Urothelium cell line (cell line): ENCODE data around the gene NSUN7.
"Not testable (repeated sequence)": the region's sequence is repeated elsewhere in the genome, so short reads cannot be mapped to it uniquely, and the experiment has no call there.

ENCODE experiments used
- DNase-seq: peaks from one replicate; pipeline ENCODE4 v3.0.0; 2011; ENCODE audit warnings: low spot score, mixed read lengths
- FAIRE-seq: peaks from 2 replicates; lab custom pipeline; 2011; peaks lifted over from hg19 to GRCh38; lab: Jason Lieb, UNC

Gene NSUN7, protein sequence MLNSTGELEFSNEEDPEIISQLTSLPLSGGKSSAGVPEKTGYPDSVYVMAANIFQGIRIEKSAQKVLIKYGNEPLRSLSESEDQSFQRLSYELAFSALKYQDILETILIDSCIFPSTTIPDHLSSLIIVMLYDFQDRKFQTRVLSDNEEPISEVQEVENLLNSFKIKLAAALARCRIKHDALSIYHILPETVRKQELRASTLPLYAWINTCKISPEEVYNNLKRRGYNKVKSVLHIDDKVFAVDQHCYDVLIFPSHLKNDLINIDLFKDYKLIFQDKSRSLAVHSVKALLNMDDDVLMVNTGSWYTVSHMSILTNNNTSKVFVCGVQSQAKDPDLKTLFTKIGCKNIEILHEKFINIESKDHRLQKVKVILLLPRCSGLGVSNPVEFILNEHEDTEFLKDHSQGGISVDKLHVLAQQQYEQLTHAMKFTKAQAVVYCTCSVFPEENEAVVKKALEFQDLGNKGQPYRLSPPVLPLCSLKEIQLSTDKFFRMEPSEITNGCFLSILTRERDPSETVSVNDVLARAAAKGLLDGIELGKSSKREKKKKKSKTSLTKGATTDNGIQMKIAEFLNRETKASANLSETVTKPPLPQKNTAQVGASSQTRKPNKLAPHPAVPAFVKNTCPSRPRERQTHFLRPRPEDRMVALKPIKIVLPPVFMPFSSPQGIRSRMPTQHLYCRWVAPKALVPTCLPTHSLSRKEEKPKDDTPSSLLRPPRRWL

GRCh38 chr4:40749717-40750460 is at the start of gene NSUN7:
NSUN7 (plus strand) TSS chr4:40749955; CDS start chr4:40750694, 739 bp downstream.
- peak; percentile 96 for FAIRE-seq
- DNase-seq: peak; percentile 90

DNA sequence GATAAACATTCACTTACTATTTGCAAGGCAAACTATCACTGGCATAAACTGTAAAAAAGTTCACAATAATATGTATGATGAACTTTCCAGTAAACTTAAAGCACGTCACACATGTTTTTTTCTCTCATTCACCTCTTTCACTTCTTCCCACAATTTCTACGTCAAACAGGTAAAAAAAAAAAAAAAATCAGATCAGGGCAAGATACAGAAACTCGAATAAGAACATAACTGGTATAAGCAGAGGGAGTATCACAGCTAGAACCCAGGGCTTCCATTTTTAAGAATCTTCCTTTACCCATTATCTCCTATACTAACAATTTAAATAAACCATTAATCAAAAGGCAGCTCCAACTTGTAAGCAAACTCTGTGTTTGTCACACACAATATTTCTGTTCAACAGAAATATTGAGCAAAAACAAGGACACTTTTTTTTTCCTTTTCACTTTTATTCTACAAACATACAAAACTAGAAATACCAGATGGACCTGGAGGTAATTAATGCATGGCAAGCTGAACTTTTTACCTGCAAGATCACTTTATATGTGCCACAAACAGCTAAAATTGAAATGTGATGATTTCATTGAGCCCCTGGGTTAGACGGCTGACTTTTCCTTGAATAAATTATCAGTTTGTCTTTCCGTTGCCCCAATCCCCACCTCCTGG is 47.5 kb upstream of the NSUN7 start:
- no peak for FAIRE-seq
- DNase-seq: no peak

DNA sequence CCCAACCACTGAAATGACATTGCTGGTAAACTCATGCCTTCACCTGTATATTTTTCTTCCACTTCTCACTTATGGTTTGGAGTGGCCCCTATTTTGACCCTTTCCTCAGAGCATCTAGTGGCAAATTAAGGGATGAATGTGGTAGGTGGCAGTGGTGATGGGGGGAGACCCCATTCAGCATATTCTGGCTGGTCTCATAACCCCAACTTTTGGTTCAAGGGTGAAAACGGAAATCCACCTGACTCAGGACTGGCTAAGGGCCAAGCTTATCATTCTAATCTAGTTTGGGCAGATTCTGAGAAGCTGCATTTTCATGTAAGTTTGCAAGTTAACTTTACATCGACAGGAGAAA is 47.0 kb upstream of the NSUN7 start:
- FAIRE-seq (peak; percentile 67), DNase-seq (no peak)

DNA sequence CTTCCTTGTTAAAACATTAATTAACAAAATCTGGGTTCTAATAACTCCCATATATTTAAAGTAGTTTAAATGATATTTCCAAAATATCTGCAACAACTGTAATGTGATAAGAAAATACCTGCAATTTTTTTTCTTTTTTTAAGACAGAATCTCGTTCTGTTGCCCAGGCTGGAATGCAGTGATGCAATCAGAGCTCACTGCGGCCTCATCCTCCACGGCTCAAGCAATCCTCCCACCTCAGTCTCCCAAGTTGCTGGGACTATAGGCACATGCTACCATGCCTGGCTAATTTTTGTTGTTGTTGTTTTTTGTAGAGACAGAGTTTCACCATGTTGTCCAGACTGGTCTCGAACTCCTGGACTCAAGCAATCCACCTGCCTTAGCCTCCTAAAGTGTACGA is 45.7 kb upstream of the NSUN7 start:
- no peak for DNase-seq
- peak; percentile 35 for FAIRE-seq

- FAIRE-seq (no peak), DNase-seq (no peak)
Observed at GRCh38 chr4:40710484-40711254, 39.1 kb upstream of the NSUN7 start.

GRCh38 chr4:40713001-40713400 is 36.8 kb upstream of the NSUN7 start:
- DNase-seq, FAIRE-seq: not testable (repeated sequence)

- DNase-seq: no peak
- no peak for FAIRE-seq
Observed at GRCh38 chr4:40713798-40714197, 36.0 kb upstream of the NSUN7 start.

- no peak for FAIRE-seq
- DNase-seq: no peak
Observed at GRCh38 chr4:40718586-40718985, 31.2 kb upstream of the NSUN7 start.

- peak; percentile 42 for DNase-seq
- FAIRE-seq: peak; percentile 35
Observed at GRCh38 chr4:40719008-40719623, 30.6 kb upstream of the NSUN7 start.

DNA sequence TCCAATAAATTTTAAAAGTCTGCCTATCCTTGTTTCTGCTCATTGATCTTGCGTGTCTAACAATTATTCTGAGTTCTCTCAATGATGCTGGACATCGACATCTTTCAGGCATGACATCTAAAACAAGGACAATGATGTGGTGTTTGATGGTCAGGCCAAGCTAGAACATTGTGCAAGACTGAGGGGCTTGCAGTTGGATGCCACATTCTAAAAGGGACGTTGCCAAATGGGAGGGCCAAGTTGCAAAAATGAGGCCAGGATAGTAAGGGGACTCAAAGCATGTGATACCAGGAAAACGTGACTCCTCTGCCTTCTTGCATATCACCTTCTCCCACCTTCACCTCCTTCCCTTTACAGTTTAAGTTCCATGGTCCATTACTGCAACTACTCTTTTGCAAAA is 29.4 kb upstream of the NSUN7 start:
- no peak for DNase-seq
- FAIRE-seq: no peak

GRCh38 chr4:40720916-40721315 is 28.8 kb upstream of the NSUN7 start:
- FAIRE-seq: no peak
- no peak for DNase-seq

DNA sequence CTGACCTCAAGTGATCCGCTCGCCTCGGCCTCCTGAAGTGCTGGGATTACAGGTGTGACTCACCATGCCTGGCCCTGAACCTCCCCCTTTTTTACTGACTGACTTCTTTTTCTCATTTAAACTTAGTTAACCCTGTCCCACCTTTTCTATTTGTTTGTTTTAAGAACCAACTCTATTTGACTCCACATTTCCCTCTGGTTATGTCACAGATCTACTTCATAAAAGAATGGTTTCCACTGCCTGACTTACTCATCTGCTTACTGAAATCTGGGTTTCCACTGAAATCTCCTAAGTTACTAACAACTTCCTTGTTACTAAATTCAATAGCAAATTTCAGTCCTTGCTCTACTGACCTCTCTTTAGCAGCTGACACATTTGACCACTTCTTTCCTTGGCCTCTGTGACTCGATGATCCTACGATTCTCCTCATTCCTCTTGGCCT is 28.0 kb upstream of the NSUN7 start:
- FAIRE-seq: no peak

GRCh38 chr4:40722576-40723161 is 27.1 kb upstream of the NSUN7 start:
- FAIRE-seq (no peak), DNase-seq (no peak)

More for the DNA sequence above, 28.0 kb upstream of the NSUN7 start:
- no peak for DNase-seq

- DNase-seq (no peak), FAIRE-seq (no peak)
Observed at GRCh38 chr4:40723728-40724127, 26.0 kb upstream of the NSUN7 start.

DNA sequence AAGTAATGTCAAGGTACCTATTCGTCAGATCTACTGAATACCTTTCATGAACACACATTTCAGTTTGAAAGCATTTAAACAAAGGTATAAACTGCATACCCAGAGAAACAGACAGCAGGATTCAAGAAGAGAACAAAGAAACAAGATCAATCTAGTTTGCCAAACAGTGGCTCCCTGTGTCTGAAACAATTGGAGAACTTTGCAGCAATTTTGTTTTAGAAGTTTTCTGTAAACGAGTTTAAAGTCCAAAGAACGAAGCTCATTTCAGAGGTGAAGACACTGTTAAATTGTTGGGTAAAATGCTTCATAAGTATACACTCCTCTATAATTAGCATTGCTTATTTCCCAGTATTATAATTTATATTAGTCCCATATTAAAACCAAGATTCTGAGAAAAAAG is 21.4 kb upstream of the NSUN7 start:
- DNase-seq (no peak), FAIRE-seq (no peak)

- no peak for FAIRE-seq
- DNase-seq: no peak
Observed at GRCh38 chr4:40729555-40729954, 20.2 kb upstream of the NSUN7 start.

GRCh38 chr4:40730091-40730679 is 19.6 kb upstream of the NSUN7 start:
- DNase-seq: no peak
- FAIRE-seq: no peak

- no peak for FAIRE-seq
- DNase-seq: no peak
Observed at GRCh38 chr4:40731361-40731760, 18.4 kb upstream of the NSUN7 start.

DNA sequence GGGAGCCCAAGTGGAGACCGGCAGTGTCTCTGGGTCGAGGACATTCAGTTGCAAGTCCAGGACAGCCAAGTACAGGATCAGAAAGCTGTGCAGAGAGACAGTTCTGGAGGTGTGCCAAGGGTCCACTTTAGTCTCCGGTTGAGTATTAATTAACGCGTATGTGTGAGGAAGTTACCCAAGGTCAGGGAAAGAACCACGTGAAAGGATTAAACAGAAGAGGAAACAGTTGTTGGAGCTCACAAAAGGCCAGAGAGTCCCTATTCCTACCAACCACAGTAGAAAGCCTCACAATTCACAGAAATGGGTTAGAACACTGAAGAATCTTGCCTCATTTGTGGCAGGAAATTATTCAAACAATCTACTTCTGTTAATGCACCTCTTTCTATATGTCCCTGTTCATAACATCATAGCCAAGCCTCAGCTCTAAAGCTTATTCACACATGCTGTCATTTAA is 17.9 kb upstream of the NSUN7 start:
- DNase-seq (no peak), FAIRE-seq (no peak)
